ENCODE measurements around the gene SLC23A2.
"Not testable (repeated sequence)": the region's sequence is repeated elsewhere in the genome, so short reads cannot be mapped to it uniquely, and the experiment has no call there.

SLC23A2 gene

GRCh38 chr20:5001174-5002076 is at the start of gene SLC23A2:
Gene SLC23A2, minus strand, starts transcription at chr20:5001510. Its CDS starts 68,948 bp downstream, at chr20:4932562.
- peak; percentile 60 for DNase-seq

DNA sequence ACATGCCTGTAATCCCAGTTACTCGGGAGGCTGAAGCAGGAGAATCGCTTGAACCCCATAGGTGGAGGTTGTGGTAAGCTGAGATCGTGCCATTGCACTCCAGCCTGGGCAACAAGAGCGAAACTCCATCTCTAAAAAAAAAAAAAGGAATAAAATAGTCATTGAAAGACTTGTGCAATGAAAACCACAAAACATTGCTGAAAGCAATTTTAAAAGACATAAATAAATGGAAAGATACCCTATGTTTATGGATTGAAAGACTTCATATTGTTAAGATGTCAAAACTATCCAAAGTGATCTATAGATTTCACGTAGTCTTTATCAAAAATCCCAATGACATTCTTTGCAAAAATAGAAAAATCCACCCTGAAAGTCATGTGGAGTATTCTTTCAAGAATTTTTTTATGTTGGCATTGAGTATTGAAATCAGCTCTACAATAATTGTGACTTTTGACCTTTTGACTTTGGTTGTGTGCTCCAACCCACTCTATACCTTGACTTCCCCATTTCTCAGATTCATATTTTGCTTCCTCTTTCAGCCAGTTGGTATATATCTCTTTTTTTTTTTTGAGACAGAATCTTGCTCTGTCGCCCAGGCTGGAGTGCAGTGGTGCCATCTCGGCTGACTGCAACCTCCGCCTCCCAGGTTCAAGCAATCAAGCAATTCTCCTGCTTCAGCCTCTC is 45.5 kb upstream of the SLC23A2 start:
- DNase-seq, result no peak

GRCh38 chr20:5045906-5046305 is 44.6 kb upstream of the SLC23A2 start:
- DNase-seq, result no peak

- no peak for DNase-seq
Measured at GRCh38 chr20:5044075-5044620, 42.8 kb upstream of the SLC23A2 start.

- no peak for DNase-seq
Measured at GRCh38 chr20:5041433-5041832, 40.1 kb upstream of the SLC23A2 start.

GRCh38 chr20:5040345-5040744 is 39.0 kb upstream of the SLC23A2 start:
- DNase-seq, result no peak

GRCh38 chr20:5039889-5040288 is 38.6 kb upstream of the SLC23A2 start:
- no peak for DNase-seq

DNA sequence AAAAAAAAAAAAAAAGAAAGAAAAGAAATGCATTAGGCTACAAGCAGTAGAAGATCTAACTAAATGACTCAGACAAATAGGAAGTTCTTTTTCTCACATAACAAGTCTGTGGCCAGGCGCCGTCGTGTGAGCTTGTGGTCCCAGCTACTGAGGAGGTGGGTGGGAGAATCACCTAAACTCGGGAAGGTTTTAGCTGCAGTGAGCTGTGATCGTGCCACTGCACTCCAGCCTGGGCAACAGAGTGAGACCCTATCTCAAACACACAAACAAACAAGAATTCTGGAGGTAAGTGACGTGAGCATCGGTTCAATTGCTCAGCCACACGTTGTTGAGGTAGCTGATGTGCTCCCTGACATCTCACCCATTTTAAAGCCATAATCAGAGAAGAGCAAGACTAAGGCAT is 37.9 kb upstream of the SLC23A2 start:
- DNase-seq, result peak; percentile 49

DNA sequence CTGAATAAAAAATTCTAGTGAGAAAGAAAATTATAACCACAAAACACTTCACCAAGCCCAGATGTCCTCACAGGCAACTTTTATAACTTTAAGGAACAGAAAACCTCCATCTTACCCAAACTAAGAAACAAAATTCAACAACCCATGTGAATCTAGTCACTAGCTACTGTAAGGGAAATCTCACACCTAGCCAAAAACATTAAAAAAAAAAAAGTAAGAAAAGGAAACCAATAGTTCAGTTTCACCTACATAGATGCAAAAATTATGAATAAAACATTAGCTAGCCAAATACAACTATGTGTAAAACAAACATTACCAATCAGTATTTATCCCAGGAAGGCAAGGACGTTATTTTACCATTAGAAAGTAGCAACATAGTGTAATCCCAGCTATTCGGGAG is 35.5 kb upstream of the SLC23A2 start:
- DNase-seq, result no peak

GRCh38 chr20:5035518-5035917 is 34.2 kb upstream of the SLC23A2 start:
- DNase-seq, result not testable (repeated sequence)

DNA sequence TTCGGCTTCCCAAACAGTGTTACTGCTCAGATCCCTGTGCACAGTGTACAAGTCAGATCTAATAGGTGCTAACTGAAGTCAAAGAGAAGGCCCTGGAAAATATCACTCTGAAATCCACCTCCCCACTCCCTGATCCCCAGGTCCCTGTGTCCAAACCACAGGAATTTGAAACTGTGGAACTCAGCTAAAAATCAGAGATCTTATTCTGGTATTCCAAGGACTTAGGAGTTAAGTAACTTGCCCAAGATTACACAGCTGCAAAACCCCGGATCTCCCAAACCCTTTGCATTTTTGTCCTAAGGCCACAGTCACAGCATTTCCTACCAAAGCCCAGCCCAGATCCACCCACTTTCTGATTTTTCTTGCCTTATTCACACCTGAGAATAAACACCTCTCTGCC is 32.3 kb upstream of the SLC23A2 start:
- DNase-seq, result no peak

DNA sequence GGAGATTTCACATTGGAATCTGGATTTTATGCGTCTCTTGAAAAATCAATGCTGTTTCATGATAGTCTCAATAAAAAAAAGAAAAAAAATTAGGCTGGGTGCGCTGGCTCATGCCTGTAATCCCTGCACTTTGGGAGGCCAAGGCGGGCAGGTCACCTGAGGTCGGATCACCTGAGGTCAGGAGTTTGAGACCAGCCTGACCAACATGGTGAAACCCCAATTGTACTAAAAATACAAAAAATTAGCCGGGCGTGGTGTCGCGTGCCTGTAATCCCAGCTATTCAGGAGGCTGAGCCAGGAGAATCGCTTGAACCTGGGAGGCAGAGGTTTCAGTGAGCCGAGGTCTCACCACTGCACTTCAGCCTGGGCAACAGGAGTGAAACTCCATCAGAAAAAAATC is 30.4 kb upstream of the SLC23A2 start:
- DNase-seq, result not testable (repeated sequence)

GRCh38 chr20:5031206-5031557 is 29.9 kb upstream of the SLC23A2 start:
- no peak for DNase-seq

DNA sequence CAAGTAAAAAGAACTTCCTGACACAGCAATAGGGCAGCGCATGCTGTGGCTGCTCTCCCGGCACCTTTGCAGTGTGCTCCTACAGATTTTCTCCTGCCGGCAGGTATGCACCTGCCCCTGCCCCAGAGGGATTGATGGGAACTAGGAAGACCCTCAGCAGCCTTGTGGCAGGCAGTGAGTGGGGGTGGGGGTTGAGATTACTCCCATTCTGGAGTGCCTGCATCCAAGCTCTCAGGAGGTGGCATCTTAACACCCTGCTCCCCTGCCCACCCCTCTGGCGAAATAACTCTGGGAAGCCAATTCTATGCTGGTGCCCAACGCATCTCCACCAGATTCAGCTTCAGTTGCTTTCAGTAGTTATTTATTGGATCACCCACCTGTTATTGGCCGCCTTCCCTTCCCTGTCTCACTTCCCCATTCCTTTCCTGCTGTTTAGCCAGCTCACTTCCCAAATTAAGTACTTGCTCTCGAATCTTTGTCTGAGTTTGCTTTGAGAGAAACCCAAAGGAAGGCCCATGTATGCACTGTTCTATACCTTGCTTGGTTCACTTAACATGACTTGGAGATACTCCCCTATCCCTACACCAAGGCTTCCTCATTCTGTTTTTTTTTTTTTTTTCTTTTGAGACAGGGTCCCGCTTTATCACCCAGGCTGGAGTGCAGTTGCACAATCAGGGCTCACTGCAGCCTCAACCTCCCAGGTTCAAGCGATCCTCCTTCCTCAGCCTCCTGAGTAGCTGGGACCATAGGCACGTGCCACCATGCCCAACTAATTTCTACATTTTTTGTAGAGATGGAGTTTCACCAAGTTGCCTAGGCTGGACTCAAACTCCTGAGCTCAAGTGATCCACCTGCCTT is 29.3 kb upstream of the SLC23A2 start:
- DNase-seq, result no peak

DNA sequence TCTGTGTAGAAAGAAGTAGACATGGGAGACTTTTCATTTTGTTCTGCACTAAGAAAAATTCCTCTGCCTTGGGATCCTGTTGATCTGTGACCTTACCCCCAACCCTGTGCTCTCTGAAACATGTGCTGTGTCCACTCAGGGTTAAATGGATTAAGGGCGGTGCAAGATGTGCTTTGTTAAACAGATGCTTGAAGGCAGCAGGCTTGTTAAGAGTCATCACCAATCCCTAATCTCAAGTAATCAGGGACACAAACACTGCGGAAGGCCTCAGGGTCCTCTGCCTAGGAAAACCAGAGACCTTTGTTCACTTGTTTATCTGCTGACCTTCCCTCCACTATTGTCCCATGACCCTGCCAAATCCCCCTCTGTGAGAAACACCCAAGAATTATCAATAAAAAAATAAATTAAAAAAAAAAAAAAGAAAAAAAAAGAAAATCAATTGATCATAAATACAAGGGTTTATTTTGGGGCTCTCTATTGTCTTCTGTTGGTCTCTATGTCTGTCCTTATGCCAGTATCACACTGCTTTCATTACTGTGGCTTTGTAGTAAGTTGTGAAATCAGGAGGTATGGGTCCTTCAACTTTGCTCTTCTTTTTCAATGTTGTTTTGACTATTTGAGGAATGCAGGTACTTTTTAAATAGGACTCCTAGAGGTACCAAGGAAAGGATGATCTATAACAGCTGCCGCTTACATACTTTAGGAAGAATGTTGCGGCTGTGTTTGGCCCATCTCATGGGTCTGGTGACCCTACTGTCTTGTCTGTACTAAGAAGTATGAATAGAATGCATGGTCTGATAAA is 27.1 kb upstream of the SLC23A2 start:
- not testable (repeated sequence) for DNase-seq

- DNase-seq, result no peak
Measured at GRCh38 chr20:5024982-5025381, 23.7 kb upstream of the SLC23A2 start.

DNA sequence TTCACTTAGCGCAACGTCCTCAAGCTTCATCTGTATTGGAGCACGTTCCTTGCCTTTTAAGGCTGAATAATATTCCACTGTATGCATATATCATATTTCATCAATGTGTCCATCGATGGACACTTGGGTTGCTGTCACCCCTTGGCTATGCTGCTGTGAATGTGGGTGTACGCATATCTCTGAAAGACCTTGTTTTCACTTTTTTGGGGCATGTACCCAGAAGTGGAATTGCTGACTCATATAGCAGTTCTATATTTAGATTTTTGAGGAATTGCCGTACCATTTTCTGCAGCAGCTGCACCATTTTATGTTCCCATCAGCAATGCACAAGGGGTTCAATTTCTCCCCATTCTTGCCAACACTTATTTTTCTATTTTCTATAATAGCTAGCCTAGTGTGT is 22.8 kb upstream of the SLC23A2 start:
- DNase-seq, result no peak

GRCh38 chr20:5023171-5023570 is 21.9 kb upstream of the SLC23A2 start:
- DNase-seq, result not testable (repeated sequence)

DNA sequence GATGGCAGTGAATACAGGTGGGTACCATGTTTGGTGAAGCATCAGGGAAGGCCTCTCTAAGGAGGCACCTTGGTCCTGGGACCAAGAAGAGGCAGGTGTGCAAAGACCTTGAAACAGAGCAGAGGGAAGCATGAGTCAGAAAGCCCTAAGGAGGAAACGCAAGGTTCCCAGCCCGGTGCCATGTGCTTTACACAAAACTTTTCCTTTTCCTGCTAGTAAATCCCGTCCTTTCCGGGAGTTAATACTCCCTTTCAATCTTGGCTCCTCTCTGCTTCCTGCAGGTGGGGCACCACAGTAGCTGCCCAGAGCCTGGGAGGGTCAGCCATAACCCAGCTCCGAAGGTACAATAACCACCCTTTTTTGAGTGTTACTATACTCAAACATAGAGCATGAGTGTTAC is 19.4 kb upstream of the SLC23A2 start:
- DNase-seq, result no peak

DNA sequence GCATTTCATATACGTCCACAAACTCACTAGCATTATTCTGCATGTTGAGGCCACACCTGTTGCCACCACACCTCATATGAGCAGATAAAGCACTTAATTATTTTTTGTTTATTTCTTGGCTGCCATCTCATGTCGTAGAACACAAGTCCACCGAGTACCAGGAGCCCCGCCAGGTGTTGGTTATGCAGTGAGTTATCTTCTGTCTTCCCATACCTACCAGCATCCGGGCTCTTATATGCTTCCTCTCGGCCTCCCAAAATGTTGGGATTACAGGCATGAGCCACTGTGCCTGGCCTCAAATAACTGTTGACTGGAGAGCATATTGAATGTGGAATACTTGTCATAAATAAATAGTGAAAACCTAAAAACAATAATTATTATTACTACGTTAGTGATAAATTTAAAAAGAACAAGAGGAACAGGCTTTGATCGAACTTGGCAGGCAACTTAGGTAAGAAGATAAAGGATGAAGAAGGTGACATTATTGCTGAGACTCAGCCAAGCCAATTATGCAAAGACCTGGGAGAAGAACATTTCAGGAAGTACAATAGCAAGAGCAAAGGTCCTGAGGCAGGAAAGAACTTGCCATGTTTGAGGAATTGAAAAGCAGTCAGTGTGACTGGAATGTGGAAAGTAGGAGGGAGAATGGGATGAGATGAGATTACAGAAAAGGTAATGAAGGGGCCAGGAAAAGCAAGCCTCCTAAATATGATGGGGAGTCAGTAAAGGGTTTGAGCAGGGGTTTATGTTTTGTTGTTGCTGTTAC is 12.6 kb upstream of the SLC23A2 start:
- no peak for DNase-seq

DNA sequence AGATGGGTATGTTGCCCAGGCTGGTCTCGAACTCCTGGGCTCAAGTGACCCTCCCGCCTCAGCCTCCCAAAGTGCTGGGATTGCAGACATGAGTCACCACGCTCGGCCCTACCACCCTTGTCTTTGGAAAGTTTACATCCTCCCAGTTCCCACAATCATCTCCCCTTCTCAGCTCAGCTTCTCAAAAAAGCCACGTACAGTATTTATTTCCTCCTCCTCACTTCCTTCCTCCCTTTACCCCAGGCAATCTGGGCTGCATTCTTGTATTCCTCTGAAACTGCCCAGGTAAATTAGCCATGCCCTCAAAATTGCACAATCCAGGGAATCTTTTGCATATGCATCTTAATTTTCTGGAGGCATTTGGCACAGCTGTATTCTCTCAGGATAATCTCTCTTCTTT is 7.4 kb upstream of the SLC23A2 start:
- DNase-seq, result no peak
